UCSD-AML1 (cell line): ENCODE results near the gene NFE2L3.
"Not testable (repeated sequence)": the region's sequence is repeated elsewhere in the genome, so short reads cannot be mapped to it uniquely, and the experiment has no call there.

Experiments
- DNase-seq: peaks from one replicate; lab custom pipeline; 2025; ENCODE audit not compliant: unreplicated experiment; lab: John Stamatoyannopoulos, UW

The NFE2L3 gene

DNA sequence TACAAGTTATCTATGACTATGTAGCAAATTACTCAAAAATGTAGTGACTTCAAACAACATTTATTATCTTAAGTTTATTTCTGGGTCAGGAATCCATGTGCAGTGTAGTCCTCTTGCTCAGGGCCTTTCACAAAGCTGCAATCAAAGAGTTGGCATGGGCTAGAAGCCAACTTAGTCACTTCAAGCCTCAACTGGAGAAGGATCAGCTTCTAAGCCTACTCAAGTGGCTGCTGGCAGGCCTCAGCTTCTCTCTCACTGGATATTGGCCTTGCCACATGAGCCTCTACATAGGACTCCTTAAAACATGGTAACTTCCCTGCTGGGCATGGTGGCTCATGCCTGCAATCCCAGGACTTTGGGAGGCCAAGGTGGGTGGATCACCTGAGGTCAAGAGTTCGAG lies 5.0 kb upstream of the NFE2L3 start:
- DNase-seq = no peak

- DNase-seq = not testable (repeated sequence)
Measured at GRCh38 chr7:26147646-26148306, 4.2 kb upstream of the NFE2L3 start.

DNA sequence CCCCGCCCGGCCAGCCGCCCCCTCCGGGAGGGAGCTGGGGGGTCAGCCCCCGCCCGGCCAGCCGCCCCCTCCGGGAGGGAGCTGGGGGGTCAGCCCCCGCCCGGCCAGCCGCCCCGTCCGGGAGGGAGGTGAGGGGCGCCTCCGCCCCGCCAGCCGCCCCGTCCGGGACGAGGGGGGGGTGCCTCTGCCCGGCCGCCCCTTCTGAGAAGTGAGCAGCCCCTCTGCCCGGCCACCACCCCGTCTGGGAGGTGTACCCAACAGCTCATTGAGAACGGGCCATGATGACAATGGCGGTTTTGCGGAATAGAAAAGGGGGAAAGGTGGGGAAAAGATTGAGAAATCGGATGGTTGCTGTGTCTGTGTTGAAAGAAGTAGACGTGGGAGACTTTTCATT lies 3.7 kb upstream of the NFE2L3 start:
- DNase-seq = not testable (repeated sequence)

DNA sequence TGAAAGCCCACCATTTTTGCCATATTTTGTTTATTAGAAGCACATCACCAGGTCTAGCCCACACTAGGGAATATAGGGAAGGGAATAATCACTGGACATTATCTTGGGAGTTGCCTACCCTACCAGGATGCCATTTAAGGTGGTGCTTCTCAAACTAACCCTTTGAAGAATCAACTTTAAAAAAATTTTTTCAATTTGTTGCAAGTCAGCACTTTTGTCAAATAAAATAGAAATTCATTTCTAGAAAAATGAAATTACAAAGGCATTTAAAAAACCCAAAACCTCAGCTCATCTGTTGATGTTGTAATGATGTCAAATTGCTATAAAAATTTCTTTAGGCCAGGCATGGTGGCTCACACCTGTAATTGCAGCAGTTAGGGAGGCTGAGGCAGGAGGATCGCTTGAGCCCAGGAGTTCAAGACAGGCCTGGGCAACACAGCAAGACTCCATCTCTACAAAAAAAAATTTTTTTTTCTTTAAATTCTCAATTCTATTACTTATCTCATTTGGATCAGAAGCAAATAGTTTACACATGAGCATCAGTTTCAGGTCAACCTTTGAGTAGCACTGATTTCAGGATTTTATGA lies 2.5 kb upstream of the NFE2L3 start:
- no peak for DNase-seq

DNA sequence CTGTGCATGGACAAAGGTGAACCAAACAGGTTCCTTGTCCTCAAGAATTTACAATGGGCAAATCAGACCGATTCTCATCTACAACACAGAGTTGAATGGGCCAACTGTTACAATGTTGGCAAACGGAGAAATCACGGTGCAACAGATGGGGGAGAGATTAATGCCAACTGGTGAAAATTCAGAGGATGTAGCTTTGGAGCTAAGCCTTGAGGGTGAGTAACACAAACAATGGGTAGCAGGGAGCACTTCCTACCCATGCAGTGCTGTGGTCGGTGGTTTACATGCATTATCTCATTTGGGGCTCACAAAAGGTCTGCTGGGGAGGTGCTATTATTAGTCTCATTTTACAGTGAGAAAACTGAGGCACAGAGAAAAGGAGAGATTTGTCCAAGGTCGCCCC lies 902 bp upstream of the NFE2L3 start:
- DNase-seq = no peak

- DNase-seq = no peak
Measured at GRCh38 chr7:26151650-26151952, 397 bp upstream of the NFE2L3 start.

DNA sequence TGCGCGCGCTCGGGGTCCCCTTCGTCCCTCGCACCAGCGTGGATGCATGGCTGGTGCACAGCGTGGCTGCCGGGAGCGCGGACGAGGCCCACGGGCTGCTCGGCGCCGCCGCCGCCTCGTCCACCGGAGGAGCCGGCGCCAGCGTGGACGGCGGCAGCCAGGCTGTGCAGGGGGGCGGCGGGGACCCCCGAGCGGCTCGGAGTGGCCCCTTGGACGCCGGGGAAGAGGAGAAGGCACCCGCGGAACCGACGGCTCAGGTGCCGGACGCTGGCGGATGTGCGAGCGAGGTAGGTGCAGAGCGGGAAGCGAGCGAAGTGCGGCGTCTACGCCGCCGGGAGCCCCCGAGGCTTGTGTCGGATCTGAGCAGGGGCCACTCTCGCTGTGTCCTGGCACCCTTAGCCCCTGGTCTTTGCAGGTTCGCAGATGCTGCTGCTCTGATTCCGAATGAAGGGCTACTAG lies 813 bp downstream of the NFE2L3 start:
- peak; percentile 12 for DNase-seq

- no peak for DNase-seq
Measured at GRCh38 chr7:26153241-26153822, 1.3 kb downstream of the NFE2L3 start.

GRCh38 chr7:26153823-26154783 lies 2.1 kb downstream of the NFE2L3 start:
- DNase-seq = peak; percentile 21

- DNase-seq = no peak
Measured at GRCh38 chr7:26155531-26156375, 3.8 kb downstream of the NFE2L3 start.

DNA sequence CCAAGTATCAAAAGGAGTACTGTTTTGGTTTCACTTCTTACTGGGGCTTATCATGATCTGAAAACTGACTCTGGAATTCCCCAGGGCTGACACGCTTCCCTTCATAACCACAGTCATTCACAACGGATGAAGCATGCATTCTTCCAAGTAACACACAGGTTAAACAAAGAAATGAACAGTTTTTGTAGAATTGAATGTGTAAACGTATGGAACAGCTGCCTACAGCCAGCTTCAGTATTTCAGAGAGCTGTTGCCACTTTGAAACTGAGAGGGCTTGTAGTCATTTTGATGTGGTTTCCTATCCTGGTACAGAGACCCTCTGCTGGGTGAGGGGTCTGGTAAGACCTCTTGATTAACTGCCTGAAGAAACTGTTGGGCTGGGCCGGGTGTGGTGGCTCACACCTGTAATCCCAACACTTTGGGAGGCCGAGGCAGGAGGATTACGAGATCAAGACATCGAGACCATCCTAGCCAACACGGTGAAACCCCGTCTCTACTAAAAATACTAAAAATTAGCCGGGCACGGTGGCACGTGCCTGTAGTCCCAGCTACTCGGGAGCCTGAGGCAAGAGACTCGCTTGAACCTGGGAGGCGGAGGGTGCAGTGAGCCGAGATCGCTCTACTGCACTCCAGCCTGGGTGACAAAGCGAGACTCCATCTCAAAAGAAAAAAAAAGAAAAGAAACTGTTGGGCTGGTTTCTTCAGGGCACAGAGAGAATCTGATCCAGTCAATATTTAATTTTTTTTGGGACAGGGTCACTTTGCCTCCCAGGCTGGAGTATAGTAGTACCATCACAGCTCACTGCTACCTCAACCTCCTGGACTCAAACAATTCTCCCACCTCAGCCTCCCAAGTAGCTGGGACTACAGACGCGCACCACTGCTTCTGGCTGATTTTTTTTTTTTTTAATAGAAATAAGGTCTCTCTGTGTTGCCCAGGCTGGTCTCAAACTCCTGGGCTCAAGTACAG lies 4.7 kb downstream of the NFE2L3 start:
- no peak for DNase-seq

GRCh38 chr7:26157520-26158105 lies 5.6 kb downstream of the NFE2L3 start:
- DNase-seq = no peak

DNA sequence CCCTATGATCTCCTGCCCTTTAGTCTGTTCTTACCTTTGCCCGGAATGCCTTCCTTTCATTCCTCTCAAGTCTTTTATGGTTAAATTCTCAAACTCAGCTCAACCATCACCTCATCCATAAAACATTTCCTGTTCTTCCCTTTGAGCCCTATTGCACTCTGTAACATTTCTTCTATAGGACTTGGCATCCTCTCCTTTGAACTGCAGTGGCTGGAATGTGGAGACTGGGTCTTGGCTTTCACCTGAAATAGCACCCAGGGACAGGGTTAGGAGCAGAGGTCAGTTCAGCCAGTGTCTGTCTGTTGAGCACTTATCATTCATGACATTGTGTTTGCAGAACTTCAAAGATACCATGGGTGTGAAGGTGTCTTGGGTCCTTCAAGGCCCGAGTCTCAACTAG lies 7.2 kb downstream of the NFE2L3 start:
- DNase-seq = no peak

GRCh38 chr7:26160896-26161295 lies 8.9 kb downstream of the NFE2L3 start:
- no peak for DNase-seq

DNA sequence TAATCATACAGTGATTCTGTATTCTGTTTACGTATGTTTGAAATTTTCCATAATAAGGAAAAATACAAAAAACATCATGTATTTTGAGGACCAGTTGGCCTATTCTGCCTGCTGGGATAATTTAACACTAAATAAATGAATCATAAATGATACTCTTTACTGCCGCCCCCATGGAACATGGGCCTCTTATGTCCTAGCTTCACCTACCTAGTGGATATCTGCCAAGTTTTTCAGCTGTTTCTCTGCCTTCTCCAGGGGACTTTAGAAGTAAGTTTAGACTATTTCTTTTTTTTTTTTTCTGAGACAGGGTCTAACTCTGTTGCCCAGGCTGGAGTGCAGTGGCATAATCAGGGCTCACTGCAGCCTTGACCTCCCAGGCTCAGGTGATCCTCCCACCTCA lies 10.4 kb downstream of the NFE2L3 start:
- no peak for DNase-seq

GRCh38 chr7:26163804-26164203 lies 11.8 kb downstream of the NFE2L3 start:
- not testable (repeated sequence) for DNase-seq

- no peak for DNase-seq
Measured at GRCh38 chr7:26165950-26166683, 14.1 kb downstream of the NFE2L3 start.

- DNase-seq = no peak
Measured at GRCh38 chr7:26166684-26167266, 14.8 kb downstream of the NFE2L3 start.
